ENCODE data around the gene SERINC5. TPM values are rescaled to one million over a fixed set of nuclear protein-coding genes. Genes with fewer than 3 reads are reported as not detected.
A peak's percentile ranks its signal among the peaks of the same experiment; 100 is the strongest.

Gene SERINC5
- total RNA-seq, 2 experiments from 2014 or later, result 32.4 to 33.1 TPM

DNA sequence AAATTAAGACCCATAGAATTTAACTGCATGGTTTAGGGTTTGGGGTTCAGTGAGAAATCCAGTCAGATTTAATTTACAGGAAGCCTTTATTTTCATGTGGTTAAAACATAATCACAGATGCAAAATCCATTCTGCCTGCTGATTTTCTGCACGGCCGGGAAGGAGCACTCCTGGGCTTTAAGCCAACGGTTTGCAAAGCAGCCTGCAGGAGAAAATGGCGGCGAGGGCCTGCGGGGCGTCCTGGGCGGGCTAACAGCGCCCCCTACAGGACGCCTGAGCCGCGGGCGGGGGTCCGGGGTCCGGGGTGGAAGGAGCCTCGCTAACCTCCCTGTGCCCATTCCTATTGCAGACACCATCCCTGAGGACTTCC, 173.1 kb downstream of the SERINC5 start:
- Mint-ChIP-seq H3K27me3 (no peaks in the 10 kb centered on the region), H3K9me3 (no peaks in the 10 kb centered on the region), H3K4me1 (ENCODE audit: low read depth) (peaks cover 11% of the 10 kb centered on the region), H3K27ac (peak overlapping the region; percentile 78), H3K36me3 (ENCODE audit: low read depth) (no peaks in the 10 kb centered on the region), H3K4me3 (peak overlapping the region; percentile 51)
- POLR2A ChIA-PET, result interaction anchor here (1.0 kb wide), 1 partner anchor 102 kb away, joined by 3 read pairs; no protein-coding TSS in a partner anchor
- CTCF ChIA-PET, result interaction anchor here (0.6 to 3.5 kb wide), 80 partner anchors 7 to 619 kb away, joined by 3 to 39 read pairs (median 4); partner anchors contain the start of genes MTX3 and SERINC5
- intact Hi-C loops (cut with micrococcal nuclease), result loop anchor here (1.0 to 5.0 kb wide), 2 partner anchors 157 to 205 kb away; no protein-coding TSS in a partner anchor
- TF ChIP-seq, protein P1, sequence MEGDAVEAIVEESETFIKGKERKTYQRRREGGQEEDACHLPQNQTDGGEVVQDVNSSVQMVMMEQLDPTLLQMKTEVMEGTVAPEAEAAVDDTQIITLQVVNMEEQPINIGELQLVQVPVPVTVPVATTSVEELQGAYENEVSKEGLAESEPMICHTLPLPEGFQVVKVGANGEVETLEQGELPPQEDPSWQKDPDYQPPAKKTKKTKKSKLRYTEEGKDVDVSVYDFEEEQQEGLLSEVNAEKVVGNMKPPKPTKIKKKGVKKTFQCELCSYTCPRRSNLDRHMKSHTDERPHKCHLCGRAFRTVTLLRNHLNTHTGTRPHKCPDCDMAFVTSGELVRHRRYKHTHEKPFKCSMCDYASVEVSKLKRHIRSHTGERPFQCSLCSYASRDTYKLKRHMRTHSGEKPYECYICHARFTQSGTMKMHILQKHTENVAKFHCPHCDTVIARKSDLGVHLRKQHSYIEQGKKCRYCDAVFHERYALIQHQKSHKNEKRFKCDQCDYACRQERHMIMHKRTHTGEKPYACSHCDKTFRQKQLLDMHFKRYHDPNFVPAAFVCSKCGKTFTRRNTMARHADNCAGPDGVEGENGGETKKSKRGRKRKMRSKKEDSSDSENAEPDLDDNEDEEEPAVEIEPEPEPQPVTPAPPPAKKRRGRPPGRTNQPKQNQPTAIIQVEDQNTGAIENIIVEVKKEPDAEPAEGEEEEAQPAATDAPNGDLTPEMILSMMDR (IDR thresholded peaks at IDR 0.05), result peak; percentile 82
- ATAC-seq (peak; percentile 65), DNase-seq (peak; percentile 60)

DNA sequence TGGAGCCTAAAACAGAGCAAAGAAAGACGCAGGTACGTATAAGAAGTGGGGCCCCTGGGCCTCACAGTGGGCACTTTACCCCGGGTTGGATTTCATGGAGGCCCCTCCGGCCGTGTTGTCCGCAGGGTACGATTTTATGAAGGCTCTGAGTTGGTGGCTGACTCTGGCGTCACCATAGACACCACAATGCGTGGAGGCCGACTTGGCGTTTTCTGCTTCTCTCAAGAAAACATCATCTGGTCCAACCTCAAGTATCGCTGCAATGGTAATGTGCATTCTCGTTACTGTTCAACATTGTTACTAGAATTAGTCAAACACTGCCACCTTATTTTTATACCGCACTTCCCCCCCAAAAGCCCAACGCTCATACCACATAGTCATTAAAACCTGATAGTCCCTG, 173.6 kb downstream of the SERINC5 start:
- no peaks in the 10 kb centered on the region for H3K36me3 Mint-ChIP-seq (ENCODE audit: low read depth)
- TF ChIP-seq, protein P1 (IDR thresholded peaks at IDR 0.05), result no peak
- H3K9me3 Mint-ChIP-seq, result no peaks in the 10 kb centered on the region
- DNase-seq (no peak), ATAC-seq (no peak)
- ChIA-PET POLR2A (no interaction called here), CTCF (interaction anchor here (2.0 kb wide), 1 partner anchor 223 kb away, joined by 12 read pairs; no protein-coding TSS in a partner anchor)
- peak overlapping the region; percentile 63 for H3K27ac Mint-ChIP-seq
- peak overlapping the region; percentile 24 for H3K4me3 Mint-ChIP-seq
- H3K27me3 Mint-ChIP-seq, result no peaks in the 10 kb centered on the region
- H3K4me1 Mint-ChIP-seq (ENCODE audit: low read depth), result peaks cover 11% of the 10 kb centered on the region
- intact Hi-C loops (cut with micrococcal nuclease), result loop anchor here (5.0 kb wide), 1 partner anchor 205 kb away; no protein-coding TSS in a partner anchor

DNA sequence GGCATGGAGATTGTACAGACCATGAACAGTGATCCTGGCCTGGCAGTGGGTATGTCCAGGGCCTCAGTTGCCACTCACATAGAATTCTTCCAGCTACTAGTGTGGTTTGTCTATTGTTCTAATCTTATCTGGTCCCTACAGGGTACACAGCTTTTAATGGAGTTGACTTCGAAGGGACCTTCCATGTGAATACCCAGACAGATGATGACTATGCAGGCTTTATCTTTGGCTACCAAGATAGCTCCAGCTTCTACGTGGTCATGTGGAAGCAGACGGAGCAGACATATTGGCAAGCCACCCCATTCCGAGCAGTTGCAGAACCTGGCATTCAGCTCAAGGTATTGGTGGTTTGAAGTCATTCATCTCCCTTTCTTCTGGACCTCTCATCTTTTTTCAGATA, 176.9 kb downstream of the SERINC5 start:
- H3K27ac Mint-ChIP-seq, result no peak overlapping the region
- no peak for DNase-seq
- TF ChIP-seq, protein P1 (IDR thresholded peaks at IDR 0.05), result no peak
- ATAC-seq, result no peak
- ChIA-PET CTCF (interaction anchor here (1.0 to 2.6 kb wide), 5 partner anchors 13 to 234 kb away, joined by 3 to 9 read pairs (median 3); no protein-coding TSS in a partner anchor), POLR2A (interaction anchor here (0.6 kb wide), 1 partner anchor 241 kb away, joined by 3 read pairs; no protein-coding TSS in a partner anchor)
- no peaks in the 10 kb centered on the region for H3K36me3 Mint-ChIP-seq (ENCODE audit: low read depth)
- no peak overlapping the region for H3K4me3 Mint-ChIP-seq
- intact Hi-C loops (cut with micrococcal nuclease), result no loop called here
- H3K4me1 Mint-ChIP-seq (ENCODE audit: low read depth), result peaks cover 11% of the 10 kb centered on the region
- no peaks in the 10 kb centered on the region for H3K9me3 Mint-ChIP-seq
- no peaks in the 10 kb centered on the region for H3K27me3 Mint-ChIP-seq

DNA sequence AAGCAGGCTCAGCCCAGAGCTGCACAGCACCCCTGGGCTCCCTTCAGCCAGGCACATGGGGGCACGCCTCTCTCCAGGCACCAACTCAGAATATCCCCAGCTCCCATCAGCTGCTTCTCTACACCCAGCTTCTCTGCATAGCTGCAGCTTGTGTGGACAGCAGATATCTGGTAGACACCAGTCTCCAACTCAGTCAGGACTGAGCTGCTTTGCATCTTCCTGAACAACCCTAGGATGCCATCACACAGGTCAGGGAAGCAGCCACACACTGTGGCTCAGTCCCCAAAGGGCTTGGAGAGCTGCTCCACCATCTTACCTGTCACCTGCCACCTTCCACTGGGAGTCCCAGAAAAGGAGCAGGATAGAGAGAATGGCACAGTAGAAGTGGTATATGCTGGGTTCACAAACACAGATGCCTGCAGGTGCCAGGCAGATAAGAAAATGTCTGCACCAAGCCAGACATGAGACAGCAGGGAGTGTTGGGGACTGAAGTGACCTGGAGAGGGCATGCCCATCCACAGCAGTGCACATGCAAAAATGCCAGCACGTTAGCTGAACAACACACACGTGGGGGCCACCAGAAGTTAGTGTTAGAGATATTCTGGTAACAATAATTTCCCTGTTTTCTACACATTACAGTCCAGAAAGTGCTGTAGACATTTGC, 178.7 kb downstream of the SERINC5 start:
- H3K27me3 Mint-ChIP-seq, result no peaks in the 10 kb centered on the region
- ChIA-PET POLR2A (interaction anchor here (1.1 kb wide), 1 partner anchor 138 kb away, joined by 3 read pairs; no protein-coding TSS in a partner anchor), CTCF (interaction anchor here (1.8 to 2.6 kb wide), 2 partner anchors 152 to 230 kb away, joined by 7 to 9 read pairs; no protein-coding TSS in a partner anchor)
- DNase-seq (no peak), ATAC-seq (no peak)
- intact Hi-C loops (cut with micrococcal nuclease), result no loop called here
- no peak overlapping the region for H3K27ac Mint-ChIP-seq
- no peak overlapping the region for H3K4me3 Mint-ChIP-seq
- H3K36me3 Mint-ChIP-seq (ENCODE audit: low read depth), result no peaks in the 10 kb centered on the region
- no peaks in the 10 kb centered on the region for H3K9me3 Mint-ChIP-seq
- H3K4me1 Mint-ChIP-seq (ENCODE audit: low read depth), result no peaks in the 10 kb centered on the region
- TF ChIP-seq, protein P1 (IDR thresholded peaks at IDR 0.05), result no peak

All from activated CD8-positive, alpha-beta T cell treated with anti-CD3 and anti-CD28 coated beads for 36 hours (primary cell).